ENCODE results near the gene C5AR2. TPM values are rescaled to one million over a fixed set of nuclear protein-coding genes. Genes with fewer than 3 reads are reported as not detected.

C5AR2 gene
- polyA plus RNA-seq, 1 donor from 2014 or later: not detected

DNA sequence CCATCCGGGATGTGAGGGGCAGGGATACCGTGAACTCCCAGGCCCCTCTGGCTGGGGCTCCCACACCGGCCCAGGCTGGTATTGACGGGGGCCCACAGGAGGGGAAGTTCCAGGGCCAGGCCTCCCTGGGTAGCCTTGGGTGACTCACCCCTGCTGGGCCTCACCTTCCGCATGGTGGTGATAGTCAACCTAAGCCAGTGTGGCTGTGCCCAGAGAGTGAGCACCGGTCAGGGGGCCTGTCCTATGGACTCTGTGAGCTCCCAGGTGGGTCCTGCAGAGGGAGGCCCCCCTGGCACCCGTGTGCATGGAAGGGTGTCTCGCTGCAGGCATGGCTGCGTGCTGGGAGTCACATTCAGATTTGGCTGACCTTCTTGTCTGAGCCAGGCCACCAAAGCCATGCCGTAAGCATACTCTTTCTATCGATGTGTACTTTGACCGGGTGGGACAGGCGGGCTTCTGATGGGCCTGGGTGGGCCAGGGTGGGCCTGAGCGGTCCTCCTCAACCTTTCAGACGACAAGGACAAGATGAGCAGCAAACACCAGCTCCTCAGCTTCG, 44.7 kb downstream of the C5AR2 start:
- no peaks in the 10 kb centered on the region for H3F3A ChIP-seq (ENCODE audit: insufficient read depth, low read length, poor library complexity, severe bottlenecking)
- TF ChIP-seq, protein P1, sequence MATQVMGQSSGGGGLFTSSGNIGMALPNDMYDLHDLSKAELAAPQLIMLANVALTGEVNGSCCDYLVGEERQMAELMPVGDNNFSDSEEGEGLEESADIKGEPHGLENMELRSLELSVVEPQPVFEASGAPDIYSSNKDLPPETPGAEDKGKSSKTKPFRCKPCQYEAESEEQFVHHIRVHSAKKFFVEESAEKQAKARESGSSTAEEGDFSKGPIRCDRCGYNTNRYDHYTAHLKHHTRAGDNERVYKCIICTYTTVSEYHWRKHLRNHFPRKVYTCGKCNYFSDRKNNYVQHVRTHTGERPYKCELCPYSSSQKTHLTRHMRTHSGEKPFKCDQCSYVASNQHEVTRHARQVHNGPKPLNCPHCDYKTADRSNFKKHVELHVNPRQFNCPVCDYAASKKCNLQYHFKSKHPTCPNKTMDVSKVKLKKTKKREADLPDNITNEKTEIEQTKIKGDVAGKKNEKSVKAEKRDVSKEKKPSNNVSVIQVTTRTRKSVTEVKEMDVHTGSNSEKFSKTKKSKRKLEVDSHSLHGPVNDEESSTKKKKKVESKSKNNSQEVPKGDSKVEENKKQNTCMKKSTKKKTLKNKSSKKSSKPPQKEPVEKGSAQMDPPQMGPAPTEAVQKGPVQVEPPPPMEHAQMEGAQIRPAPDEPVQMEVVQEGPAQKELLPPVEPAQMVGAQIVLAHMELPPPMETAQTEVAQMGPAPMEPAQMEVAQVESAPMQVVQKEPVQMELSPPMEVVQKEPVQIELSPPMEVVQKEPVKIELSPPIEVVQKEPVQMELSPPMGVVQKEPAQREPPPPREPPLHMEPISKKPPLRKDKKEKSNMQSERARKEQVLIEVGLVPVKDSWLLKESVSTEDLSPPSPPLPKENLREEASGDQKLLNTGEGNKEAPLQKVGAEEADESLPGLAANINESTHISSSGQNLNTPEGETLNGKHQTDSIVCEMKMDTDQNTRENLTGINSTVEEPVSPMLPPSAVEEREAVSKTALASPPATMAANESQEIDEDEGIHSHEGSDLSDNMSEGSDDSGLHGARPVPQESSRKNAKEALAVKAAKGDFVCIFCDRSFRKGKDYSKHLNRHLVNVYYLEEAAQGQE (IDR thresholded peaks at IDR 0.05; ENCODE audit: borderline replicate concordance): no peak
- TF ChIP-seq POLR2AphosphoS5 (IDR thresholded peaks at IDR 0.05) (no peak), RAD21 (conservative IDR thresholded peaks at IDR 0.05) (no peak), MXI1 (conservative IDR thresholded peaks at IDR 0.05; ENCODE audit: poor library complexity, severe bottlenecking) (no peak), EP300 (conservative IDR thresholded peaks at IDR 0.05; ENCODE audit: poor library complexity, severe bottlenecking) (no peak)
- H3K4me2 ChIP-seq (ENCODE audit: low read length): no peak overlapping the region
- H3K36me3 ChIP-seq (ENCODE audit: insufficient read depth, low read length): no peaks in the 10 kb centered on the region
- H3K27me3 ChIP-seq (ENCODE audit: insufficient read depth, low read depth, low read length): no peaks in the 10 kb centered on the region
- H3K9me2 ChIP-seq (ENCODE audit: insufficient read depth, low read length): no peaks in the 10 kb centered on the region
- no peak overlapping the region for H3K9ac ChIP-seq (ENCODE audit: low read length)
- H3K9me3 ChIP-seq (ENCODE audit: low read length): no peaks in the 10 kb centered on the region
- no peak overlapping the region for H3K4me3 ChIP-seq (ENCODE audit: low read length)
- no peak overlapping the region for H3K27ac ChIP-seq (ENCODE audit: low read length)
- no peaks in the 10 kb centered on the region for H3K79me2 ChIP-seq (replicated peaks; ENCODE audit: insufficient read depth, low read length)
- H2AFZ ChIP-seq (ENCODE audit: low read depth, low read length): no peak overlapping the region
- H4K20me1 ChIP-seq (ENCODE audit: insufficient read depth): no peaks in the 10 kb centered on the region

- Histone ChIP-seq H3K36me3 (ENCODE audit: insufficient read depth, low read length) (no peaks in the 10 kb centered on the region), H3K4me2 (ENCODE audit: low read length) (no peak overlapping the region), H4K20me1 (ENCODE audit: insufficient read depth) (no peaks in the 10 kb centered on the region), H3K4me3 (ENCODE audit: low read length) (no peak overlapping the region), H3K79me2 (replicated peaks; ENCODE audit: insufficient read depth, low read length) (no peaks in the 10 kb centered on the region), H2AFZ (ENCODE audit: low read depth, low read length) (no peak overlapping the region), H3K9me2 (ENCODE audit: insufficient read depth, low read length) (no peaks in the 10 kb centered on the region), H3K27me3 (ENCODE audit: insufficient read depth, low read depth, low read length) (no peaks in the 10 kb centered on the region), H3F3A (ENCODE audit: insufficient read depth, low read length, poor library complexity, severe bottlenecking) (no peaks in the 10 kb centered on the region), H3K27ac (ENCODE audit: low read length) (no peak overlapping the region), H3K9me3 (ENCODE audit: low read length) (no peaks in the 10 kb centered on the region), H3K9ac (ENCODE audit: low read length) (no peak overlapping the region)
- TF ChIP-seq TAF1 (IDR thresholded peaks at IDR 0.05; ENCODE audit: low read depth) (no peak), SMC3 (conservative IDR thresholded peaks at IDR 0.05; ENCODE audit: poor library complexity) (no peak), MXI1 (conservative IDR thresholded peaks at IDR 0.05; ENCODE audit: poor library complexity, severe bottlenecking) (no peak), EZH2 (IDR thresholded peaks at IDR 0.05; ENCODE audit: borderline replicate concordance, insufficient read depth, low read length, poor library complexity, severe bottlenecking) (no peak), POLR2AphosphoS5 (IDR thresholded peaks at IDR 0.05) (no peak), EP300 (conservative IDR thresholded peaks at IDR 0.05; ENCODE audit: poor library complexity, severe bottlenecking) (no peak), RAD21 (conservative IDR thresholded peaks at IDR 0.05) (no peak)
- TF ChIP-seq, protein P1 (IDR thresholded peaks at IDR 0.05; ENCODE audit: borderline replicate concordance): no peak
- TF ChIP-seq, protein P2, sequence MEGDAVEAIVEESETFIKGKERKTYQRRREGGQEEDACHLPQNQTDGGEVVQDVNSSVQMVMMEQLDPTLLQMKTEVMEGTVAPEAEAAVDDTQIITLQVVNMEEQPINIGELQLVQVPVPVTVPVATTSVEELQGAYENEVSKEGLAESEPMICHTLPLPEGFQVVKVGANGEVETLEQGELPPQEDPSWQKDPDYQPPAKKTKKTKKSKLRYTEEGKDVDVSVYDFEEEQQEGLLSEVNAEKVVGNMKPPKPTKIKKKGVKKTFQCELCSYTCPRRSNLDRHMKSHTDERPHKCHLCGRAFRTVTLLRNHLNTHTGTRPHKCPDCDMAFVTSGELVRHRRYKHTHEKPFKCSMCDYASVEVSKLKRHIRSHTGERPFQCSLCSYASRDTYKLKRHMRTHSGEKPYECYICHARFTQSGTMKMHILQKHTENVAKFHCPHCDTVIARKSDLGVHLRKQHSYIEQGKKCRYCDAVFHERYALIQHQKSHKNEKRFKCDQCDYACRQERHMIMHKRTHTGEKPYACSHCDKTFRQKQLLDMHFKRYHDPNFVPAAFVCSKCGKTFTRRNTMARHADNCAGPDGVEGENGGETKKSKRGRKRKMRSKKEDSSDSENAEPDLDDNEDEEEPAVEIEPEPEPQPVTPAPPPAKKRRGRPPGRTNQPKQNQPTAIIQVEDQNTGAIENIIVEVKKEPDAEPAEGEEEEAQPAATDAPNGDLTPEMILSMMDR (IDR thresholded peaks at IDR 0.05; ENCODE audit: poor library complexity, severe bottlenecking): no peak
Observed at GRCh38 chr19:47377208-47377701, 45.3 kb downstream of the C5AR2 start.
